ENCODE results near the gene RTN4IP1. TPM values are rescaled to one million over a fixed set of nuclear protein-coding genes. Genes with fewer than 3 reads are reported as not detected.
A peak's percentile ranks its signal among the peaks of the same experiment; 100 is the strongest.

The RTN4IP1 gene
- total RNA-seq, 3 donors from 2014 or later = 1.4 to 7.6 (median 4.3) TPM

- no peak for DNase-seq (ENCODE audit: low spot score in 2 of 2)
- no peaks in the 10 kb centered on the region for H3K4me1 ChIP-seq
- H3K27ac ChIP-seq = no peak overlapping the region
- no peaks in the 10 kb centered on the region for H3K9me3 ChIP-seq
- H3K4me3 ChIP-seq = no peak overlapping the region
- no peaks in the 10 kb centered on the region for H3K36me3 ChIP-seq
- TF ChIP-seq POLR2AphosphoS5 (IDR thresholded peaks at IDR 0.05) (no peak), POLR2A (IDR thresholded peaks at IDR 0.05) (no peak), CTCF (IDR thresholded peaks at IDR 0.05) (no peak)
- no peaks in the 10 kb centered on the region for H3K27me3 ChIP-seq
- intact Hi-C loops (cut with DNase I; ENCODE audit: low total_unique reads) = no loop called here
Measured at GRCh38 chr6:106648651-106649308, 19.5 kb upstream of the RTN4IP1 start.

- no peak overlapping the region for H3K27ac ChIP-seq
- no peak for DNase-seq (ENCODE audit: low spot score in 2 of 2)
- intact Hi-C loops (cut with DNase I; ENCODE audit: low total_unique reads) = no loop called here
- no peaks in the 10 kb centered on the region for H3K36me3 ChIP-seq
- TF ChIP-seq CTCF (IDR thresholded peaks at IDR 0.05) (no peak), POLR2A (IDR thresholded peaks at IDR 0.05) (no peak), POLR2AphosphoS5 (IDR thresholded peaks at IDR 0.05) (no peak)
- H3K9me3 ChIP-seq = no peaks in the 10 kb centered on the region
- no peaks in the 10 kb centered on the region for H3K4me1 ChIP-seq
- no peaks in the 10 kb centered on the region for H3K27me3 ChIP-seq
- no peak overlapping the region for H3K4me3 ChIP-seq
Measured at GRCh38 chr6:106643061-106643460, 13.8 kb upstream of the RTN4IP1 start.

GRCh38 chr6:106642476-106642875 is 13.2 kb upstream of the RTN4IP1 start:
- H3K4me3 ChIP-seq = no peak overlapping the region
- no peak for DNase-seq (ENCODE audit: low spot score in 2 of 2)
- TF ChIP-seq CTCF (IDR thresholded peaks at IDR 0.05) (no peak), POLR2AphosphoS5 (IDR thresholded peaks at IDR 0.05) (peak in 1 of 3 donors; percentile 44)
- H3K36me3 ChIP-seq = no peaks in the 10 kb centered on the region
- no peaks in the 10 kb centered on the region for H3K4me1 ChIP-seq
- no peaks in the 10 kb centered on the region for H3K27me3 ChIP-seq
- H3K9me3 ChIP-seq = no peaks in the 10 kb centered on the region
- intact Hi-C loops (cut with DNase I; ENCODE audit: low total_unique reads) = no loop called here
- H3K27ac ChIP-seq = no peak overlapping the region

- no peak for DNase-seq (ENCODE audit: low spot score in 2 of 2)
- no peak overlapping the region for H3K27ac ChIP-seq
- intact Hi-C loops (cut with DNase I; ENCODE audit: low total_unique reads) = no loop called here
- no peak overlapping the region for H3K4me3 ChIP-seq
- H3K9me3 ChIP-seq = no peaks in the 10 kb centered on the region
- H3K27me3 ChIP-seq = no peaks in the 10 kb centered on the region
- no peak for TF ChIP-seq POLR2AphosphoS5 (IDR thresholded peaks at IDR 0.05)
- TF ChIP-seq POLR2A (IDR thresholded peaks at IDR 0.05) = no peak
- no peak for TF ChIP-seq CTCF (IDR thresholded peaks at IDR 0.05)
- no peaks in the 10 kb centered on the region for H3K36me3 ChIP-seq
- H3K4me1 ChIP-seq = no peaks in the 10 kb centered on the region
Measured at GRCh38 chr6:106639812-106640211, 10.5 kb upstream of the RTN4IP1 start.

- DNase-seq (ENCODE audit: low spot score in 2 of 2) = no peak
- Histone ChIP-seq H3K9me3 (no peaks in the 10 kb centered on the region), H3K27me3 (no peaks in the 10 kb centered on the region), H3K4me1 (no peaks in the 10 kb centered on the region), H3K36me3 (no peaks in the 10 kb centered on the region), H3K4me3 (no peak overlapping the region), H3K27ac (no peak overlapping the region)
- TF ChIP-seq CTCF (IDR thresholded peaks at IDR 0.05) (no peak), POLR2AphosphoS5 (IDR thresholded peaks at IDR 0.05) (no peak), POLR2A (IDR thresholded peaks at IDR 0.05) (no peak)
- intact Hi-C loops (cut with DNase I; ENCODE audit: low total_unique reads) = no loop called here
Measured at GRCh38 chr6:106637717-106638341, 8.5 kb upstream of the RTN4IP1 start.

Data from breast epithelium (tissue), 4 donors.